CD4-positive, alpha-beta T cell treated with Interleukin-6 for 4 hours (primary cell): ENCODE data around the gene SUMF2.
"Not testable (repeated sequence)": the region's sequence is repeated elsewhere in the genome, so short reads cannot be mapped to it uniquely, and the experiment has no call there.

Source experiments
- DNase-seq: peaks from one replicate; pipeline ENCODE4 v3.0.0-alpha.2; 2020; ENCODE audit warnings: mixed read lengths

SUMF2 gene

GRCh38 chr7:56063882-56064625 is at the start of gene SUMF2:
SUMF2 (plus strand) TSS chr7:56064286; CDS start chr7:56064312, 26 bp downstream.
- DNase-seq = peak; percentile 93

GRCh38 chr7:56017015-56017414 is 47.1 kb upstream of the SUMF2 start:
- not testable (repeated sequence) for DNase-seq

GRCh38 chr7:56019501-56019900 is 44.6 kb upstream of the SUMF2 start:
- DNase-seq = no peak

GRCh38 chr7:56023500-56023899 is 40.6 kb upstream of the SUMF2 start:
- no peak for DNase-seq

GRCh38 chr7:56026538-56026937 is 37.5 kb upstream of the SUMF2 start:
- DNase-seq = no peak

- no peak for DNase-seq
These were observed 35.0 kb upstream of the SUMF2 start for GRCh38 chr7:56028942-56029630.

GRCh38 chr7:56030340-56030739 is 33.7 kb upstream of the SUMF2 start:
- DNase-seq = no peak

GRCh38 chr7:56031556-56031955 is 32.5 kb upstream of the SUMF2 start:
- DNase-seq = not testable (repeated sequence)

- not testable (repeated sequence) for DNase-seq
These were observed 31.5 kb upstream of the SUMF2 start for GRCh38 chr7:56032578-56032977.

- DNase-seq = peak; percentile 87
These were observed 30.2 kb upstream of the SUMF2 start for GRCh38 chr7:56033671-56034432.

- DNase-seq = no peak
These were observed 23.4 kb upstream of the SUMF2 start for GRCh38 chr7:56040730-56041129.

- not testable (repeated sequence) for DNase-seq
These were observed 18.3 kb upstream of the SUMF2 start for GRCh38 chr7:56045758-56046157.

GRCh38 chr7:56046721-56047445 is 17.2 kb upstream of the SUMF2 start:
- DNase-seq = no peak

- not testable (repeated sequence) for DNase-seq
These were observed 16.5 kb upstream of the SUMF2 start for GRCh38 chr7:56047446-56048116.

GRCh38 chr7:56048245-56048644 is 15.8 kb upstream of the SUMF2 start:
- no peak for DNase-seq

- DNase-seq = not testable (repeated sequence)
These were observed 15.3 kb upstream of the SUMF2 start for GRCh38 chr7:56048763-56049162.

- DNase-seq = no peak
These were observed 13.1 kb upstream of the SUMF2 start for GRCh38 chr7:56051053-56051338.

GRCh38 chr7:56051339-56052191 is 12.5 kb upstream of the SUMF2 start, which contains the start of the genes CCT6A and PSPH:
CCT6A (plus strand) TSS chr7:56051765; CDS start chr7:56051849, 84 bp downstream.
PSPH (minus strand) TSS chr7:56051444; CDS start chr7:56021212, 30,232 bp downstream.
- peak; percentile 92 for DNase-seq

GRCh38 chr7:56053379-56053778 is 10.7 kb upstream of the SUMF2 start:
- no peak for DNase-seq

GRCh38 chr7:56053993-56054392 is 10.1 kb upstream of the SUMF2 start:
- no peak for DNase-seq

- DNase-seq = no peak
These were observed 1.7 kb upstream of the SUMF2 start for GRCh38 chr7:56062382-56062781.
